Prostate gland (tissue), 2 donors: ENCODE data around the gene PPP1R3A. TPM values are rescaled to one million over a fixed set of nuclear protein-coding genes. Genes with fewer than 3 reads are reported as not detected.

ENCODE experiments used
- DNase-seq: peaks from one replicate; pipeline ENCODE4 v3.0.0-alpha.2; 2019; ENCODE audit warnings: low spot score
- H3K27ac ChIP-seq, 2 donors: fragments of 200-600 bp; sonication (generic); 2 replicates each; pipeline ENCODE4 v1.5.1; 2017 to 2019
- H3K27me3 ChIP-seq: fragments of 200-600 bp; sonication (generic); replicated peaks from 2 replicates; pipeline ENCODE4 v1.5.1; 2019; ENCODE audit not compliant: insufficient read depth
- H3K36me3 ChIP-seq, 2 donors: fragments of 200-600 bp; sonication (generic); 1 replicate in 1 of 2; 2 replicates in 1 of 2; pipeline versions ENCODE4 v1.5.1 to v1.8.1; 2017 to 2019
- H3K4me1 ChIP-seq: fragments of 200-600 bp; sonication (generic); replicated peaks from 2 replicates; pipeline ENCODE4 v1.5.1; 2019
- H3K4me3 ChIP-seq, 2 donors: fragments of 200-600 bp; sonication (generic); 2 replicates each; pipeline ENCODE4 v1.5.1; 2017 to 2019
- H3K9me3 ChIP-seq: fragments of 200-600 bp; sonication (generic); 2 replicates; pipeline ENCODE4 v1.5.1; 2017
- POLR2A ChIP-seq: fragments of 450-650 bp; IDR thresholded peaks from one replicate; pipeline ENCODE4 v1.6.1; 2016; ENCODE audit warnings: antibody characterized with exemption, mild to moderate bottlenecking
- POLR2AphosphoS5 ChIP-seq: sonication (generic); formaldehyde crosslinking; IDR thresholded peaks from one replicate; pipeline ENCODE4 v1.6.1; 2017; ENCODE audit warnings: antibody characterized with exemption
- WGBS: methylation state at CpG from one replicate; pipeline ENCODE4 v1.1.5; 2018; 5-methylcytosine and 5-hydroxymethylcytosine counted together
- intact Hi-C: fragments of 100-400 bp; cut with DNase I; formaldehyde crosslinking; loops from one replicate; pipeline ENCODE4 v1.14.2; 2022
- total RNA-seq, 2 donors: library from RNA; depleted of rRNA; stranded (reverse); fragments of >200 nt; gene quantifications; one replicate each; pipeline ENCODE4 v1.1.0, GENCODE V29; 2016
- TF ChIP-seq, protein P1 (sequence below), 4 experiments: fragments of 200-600 bp in 2 of 4; fragments of 450-650 bp in 2 of 4; sonication (generic) in 2 of 4; IDR thresholded peaks; 1 replicate in 3 of 4; 2 replicates in 1 of 4; pipeline ENCODE4 v1.5.1; 2016 to 2019; ENCODE audit warnings: antibody characterized with exemption in 4 of 4, mild to moderate bottlenecking in 2 of 4, moderate library complexity in 2 of 4

PPP1R3A gene
- total RNA-seq, 2 donors from 2014 or later: 0.11 to 0.18 TPM

DNA sequence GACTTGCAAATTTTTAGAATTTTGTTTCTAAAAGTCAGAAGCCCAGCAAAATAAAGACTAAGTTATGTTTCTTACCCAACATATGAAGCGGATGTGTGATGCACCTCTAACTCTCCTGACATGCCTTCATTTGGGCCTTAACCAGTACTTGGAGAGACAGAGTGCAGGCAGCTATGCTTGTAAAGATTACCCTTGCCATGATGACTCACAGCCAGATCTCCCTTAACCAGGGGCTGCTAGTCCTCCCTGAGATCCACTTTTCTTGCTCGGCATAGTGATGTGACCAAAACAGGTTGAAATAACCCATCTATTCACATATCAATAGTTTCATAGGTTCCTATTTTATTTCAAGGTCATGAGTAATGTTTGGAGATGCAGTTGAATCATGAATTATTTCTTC, 43.6 kb downstream of the PPP1R3A start:
- no peak for DNase-seq
- no peaks in the 10 kb centered on the region for H3K36me3 ChIP-seq
- H3K4me3 ChIP-seq: no peak overlapping the region
- H3K27me3 ChIP-seq: no peaks in the 10 kb centered on the region
- intact Hi-C loops: no loop called here
- 76% methylated on average over 2 of the region's 2 CpGs for WGBS
- no peak overlapping the region for H3K27ac ChIP-seq
- no peaks in the 10 kb centered on the region for H3K9me3 ChIP-seq
- H3K4me1 ChIP-seq: no peaks in the 10 kb centered on the region
- no peak for TF ChIP-seq POLR2AphosphoS5
- no peak for TF ChIP-seq POLR2A
- TF ChIP-seq, protein P1, sequence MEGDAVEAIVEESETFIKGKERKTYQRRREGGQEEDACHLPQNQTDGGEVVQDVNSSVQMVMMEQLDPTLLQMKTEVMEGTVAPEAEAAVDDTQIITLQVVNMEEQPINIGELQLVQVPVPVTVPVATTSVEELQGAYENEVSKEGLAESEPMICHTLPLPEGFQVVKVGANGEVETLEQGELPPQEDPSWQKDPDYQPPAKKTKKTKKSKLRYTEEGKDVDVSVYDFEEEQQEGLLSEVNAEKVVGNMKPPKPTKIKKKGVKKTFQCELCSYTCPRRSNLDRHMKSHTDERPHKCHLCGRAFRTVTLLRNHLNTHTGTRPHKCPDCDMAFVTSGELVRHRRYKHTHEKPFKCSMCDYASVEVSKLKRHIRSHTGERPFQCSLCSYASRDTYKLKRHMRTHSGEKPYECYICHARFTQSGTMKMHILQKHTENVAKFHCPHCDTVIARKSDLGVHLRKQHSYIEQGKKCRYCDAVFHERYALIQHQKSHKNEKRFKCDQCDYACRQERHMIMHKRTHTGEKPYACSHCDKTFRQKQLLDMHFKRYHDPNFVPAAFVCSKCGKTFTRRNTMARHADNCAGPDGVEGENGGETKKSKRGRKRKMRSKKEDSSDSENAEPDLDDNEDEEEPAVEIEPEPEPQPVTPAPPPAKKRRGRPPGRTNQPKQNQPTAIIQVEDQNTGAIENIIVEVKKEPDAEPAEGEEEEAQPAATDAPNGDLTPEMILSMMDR (IDR thresholded peaks at IDR 0.05): no peak

DNA sequence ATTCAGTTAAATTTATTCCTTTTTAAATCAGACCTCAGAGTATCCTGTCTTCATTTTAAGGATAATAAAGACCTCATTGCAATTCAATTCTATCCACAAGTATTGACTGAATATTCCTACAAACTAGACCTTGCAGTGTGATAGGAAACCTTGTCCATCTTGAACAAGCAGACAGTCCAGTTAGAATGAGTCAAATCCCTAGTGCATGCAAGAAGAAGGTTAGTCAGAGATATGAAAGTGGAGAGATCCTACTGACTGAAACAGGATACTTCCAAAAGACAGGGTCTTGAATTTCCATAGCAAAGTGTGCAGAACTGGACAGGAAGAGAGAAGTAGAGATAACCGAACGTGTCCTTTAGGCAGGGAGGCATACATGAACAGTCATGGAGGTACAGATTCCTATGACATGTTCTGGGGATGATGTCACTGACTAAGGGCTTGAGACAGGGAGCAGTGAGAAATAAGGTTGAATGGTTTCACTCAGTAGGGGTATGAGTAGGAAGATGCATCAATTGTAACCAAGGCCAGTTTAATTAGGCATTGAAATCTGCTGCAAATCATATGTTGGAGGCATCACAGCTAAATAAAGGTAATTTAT, 45.2 kb downstream of the PPP1R3A start:
- H3K4me3 ChIP-seq: no peak overlapping the region
- H3K9me3 ChIP-seq: no peaks in the 10 kb centered on the region
- H3K36me3 ChIP-seq: no peaks in the 10 kb centered on the region
- no peaks in the 10 kb centered on the region for H3K4me1 ChIP-seq
- intact Hi-C loops: no loop called here
- 71% methylated on average over 2 of the region's 2 CpGs for WGBS
- no peak overlapping the region for H3K27ac ChIP-seq
- DNase-seq: no peak
- H3K27me3 ChIP-seq: no peaks in the 10 kb centered on the region
- TF ChIP-seq POLR2AphosphoS5 (no peak), POLR2A (no peak)
- TF ChIP-seq, protein P1 (IDR thresholded peaks at IDR 0.05): no peak

GRCh38 chr7:113872981-113873380, 45.8 kb downstream of the PPP1R3A start:
- H3K4me3 ChIP-seq: no peak overlapping the region
- no peaks in the 10 kb centered on the region for H3K36me3 ChIP-seq
- TF ChIP-seq POLR2A (no peak), POLR2AphosphoS5 (no peak)
- TF ChIP-seq, protein P1 (IDR thresholded peaks at IDR 0.05): no peak
- DNase-seq: no peak
- H3K4me1 ChIP-seq: no peaks in the 10 kb centered on the region
- H3K9me3 ChIP-seq: no peaks in the 10 kb centered on the region
- WGBS: 80% methylated on average over 1 of the region's 1 CpG
- no peaks in the 10 kb centered on the region for H3K27me3 ChIP-seq
- H3K27ac ChIP-seq: no peak overlapping the region
- intact Hi-C loops: no loop called here

GRCh38 chr7:113867325-113867724, 51.5 kb downstream of the PPP1R3A start:
- 82% methylated on average over 2 of the region's 2 CpGs for WGBS
- no peak for DNase-seq
- H3K4me1 ChIP-seq: no peaks in the 10 kb centered on the region
- no peaks in the 10 kb centered on the region for H3K36me3 ChIP-seq
- no peaks in the 10 kb centered on the region for H3K27me3 ChIP-seq
- no peaks in the 10 kb centered on the region for H3K9me3 ChIP-seq
- H3K4me3 ChIP-seq: no peak overlapping the region
- TF ChIP-seq POLR2A: no peak
- TF ChIP-seq, protein P1 (IDR thresholded peaks at IDR 0.05): no peak
- TF ChIP-seq POLR2AphosphoS5: no peak
- no peak overlapping the region for H3K27ac ChIP-seq
- intact Hi-C loops: no loop called here

DNA sequence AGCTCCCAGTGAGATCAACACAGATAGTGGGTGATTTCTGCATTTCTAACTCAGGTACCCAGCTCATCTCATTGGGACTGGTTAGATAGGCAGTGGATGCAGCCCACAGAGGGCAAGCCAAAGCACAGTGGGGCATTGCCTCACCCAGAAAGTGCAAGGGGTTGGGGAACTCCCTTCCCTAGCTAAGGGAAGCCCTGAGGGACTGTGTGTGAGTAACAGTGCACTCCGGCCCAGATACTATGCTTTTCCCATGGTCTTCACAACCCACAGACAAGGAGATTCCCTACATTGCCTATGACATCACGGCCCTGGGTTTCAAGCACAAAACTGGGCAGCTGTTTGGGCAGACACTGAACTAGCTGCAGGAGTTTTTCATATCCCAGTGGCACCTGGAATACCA, 62.8 kb downstream of the PPP1R3A start:
- no peak for TF ChIP-seq POLR2AphosphoS5
- TF ChIP-seq, protein P1 (IDR thresholded peaks at IDR 0.05): no peak
- TF ChIP-seq POLR2A: no peak
- H3K27ac ChIP-seq: no peak overlapping the region
- no peak for DNase-seq
- no peaks in the 10 kb centered on the region for H3K9me3 ChIP-seq
- no peak overlapping the region for H3K4me3 ChIP-seq
- no peaks in the 10 kb centered on the region for H3K36me3 ChIP-seq
- WGBS: 86% methylated on average over 2 of the region's 2 CpGs
- intact Hi-C loops: no loop called here
- H3K4me1 ChIP-seq: no peaks in the 10 kb centered on the region
- no peaks in the 10 kb centered on the region for H3K27me3 ChIP-seq
